GM04504 (cell line): ENCODE data around the gene CCR5AS.
"Not testable (repeated sequence)": the region's sequence is repeated elsewhere in the genome, so short reads cannot be mapped to it uniquely, and the experiment has no call there.

Source experiments
- DNase-seq: peaks from one replicate; pipeline ENCODE4 v3.0.0-alpha.2; 2012; ENCODE audit warnings: low read depth

The CCR5AS gene

DNA sequence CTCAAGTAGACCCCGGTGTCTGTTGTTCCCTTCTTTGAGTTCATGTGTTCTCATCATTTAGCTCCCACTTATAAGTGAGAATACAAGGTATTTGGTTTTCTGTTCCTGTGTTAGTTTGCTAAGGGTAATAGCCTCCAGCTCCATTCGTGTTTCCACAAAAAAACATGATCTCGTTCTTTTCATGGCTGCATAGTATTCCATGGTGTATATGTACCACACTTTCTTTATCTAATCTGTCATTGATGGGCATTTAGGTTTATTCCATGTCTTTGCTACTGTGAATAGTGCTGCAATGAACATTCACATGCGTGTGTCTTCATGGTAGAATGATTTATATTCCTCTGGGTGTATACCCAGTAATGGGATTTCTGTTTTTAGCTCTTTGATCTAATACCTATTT lies 4.0 kb downstream of the CCR5AS start:
- DNase-seq: not testable (repeated sequence)

DNA sequence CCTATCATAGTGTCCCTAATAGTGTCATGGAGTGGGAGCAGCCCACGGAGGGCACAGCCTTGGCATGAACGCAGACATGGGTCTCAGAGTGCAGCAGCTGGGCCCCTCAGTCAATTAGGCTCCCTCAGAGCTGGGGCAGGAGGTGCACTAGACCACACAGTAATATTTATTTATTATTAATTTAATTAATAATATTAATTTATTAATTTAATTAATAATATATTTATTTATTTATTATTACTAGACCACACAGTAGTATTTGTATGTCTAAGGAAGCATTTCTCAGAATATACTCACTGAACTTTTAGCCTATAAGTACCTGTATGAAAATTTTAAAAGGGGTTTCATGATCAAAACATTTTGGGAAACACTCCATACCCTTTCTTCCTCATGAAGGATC lies 5.3 kb downstream of the CCR5AS start:
- DNase-seq: no peak

DNA sequence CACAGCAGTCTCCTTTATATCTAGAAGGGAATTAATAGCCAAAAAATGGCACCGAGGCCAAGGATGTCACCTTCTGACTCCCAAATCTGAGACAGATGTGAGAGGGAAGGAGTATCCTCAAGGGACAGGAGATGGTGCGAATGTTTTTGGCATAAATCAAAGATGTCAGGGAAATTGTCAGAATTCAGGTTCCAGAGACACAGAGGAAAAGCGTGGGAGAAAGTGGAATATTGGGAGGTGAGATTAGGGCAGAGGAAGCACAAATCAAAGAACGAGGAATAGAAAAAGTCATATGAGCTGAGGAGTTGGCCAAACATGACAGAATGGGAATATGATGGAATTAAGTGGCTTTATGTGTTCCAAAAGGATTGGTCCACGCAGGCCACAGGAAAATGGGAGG lies 6.0 kb downstream of the CCR5AS start:
- no peak for DNase-seq

DNA sequence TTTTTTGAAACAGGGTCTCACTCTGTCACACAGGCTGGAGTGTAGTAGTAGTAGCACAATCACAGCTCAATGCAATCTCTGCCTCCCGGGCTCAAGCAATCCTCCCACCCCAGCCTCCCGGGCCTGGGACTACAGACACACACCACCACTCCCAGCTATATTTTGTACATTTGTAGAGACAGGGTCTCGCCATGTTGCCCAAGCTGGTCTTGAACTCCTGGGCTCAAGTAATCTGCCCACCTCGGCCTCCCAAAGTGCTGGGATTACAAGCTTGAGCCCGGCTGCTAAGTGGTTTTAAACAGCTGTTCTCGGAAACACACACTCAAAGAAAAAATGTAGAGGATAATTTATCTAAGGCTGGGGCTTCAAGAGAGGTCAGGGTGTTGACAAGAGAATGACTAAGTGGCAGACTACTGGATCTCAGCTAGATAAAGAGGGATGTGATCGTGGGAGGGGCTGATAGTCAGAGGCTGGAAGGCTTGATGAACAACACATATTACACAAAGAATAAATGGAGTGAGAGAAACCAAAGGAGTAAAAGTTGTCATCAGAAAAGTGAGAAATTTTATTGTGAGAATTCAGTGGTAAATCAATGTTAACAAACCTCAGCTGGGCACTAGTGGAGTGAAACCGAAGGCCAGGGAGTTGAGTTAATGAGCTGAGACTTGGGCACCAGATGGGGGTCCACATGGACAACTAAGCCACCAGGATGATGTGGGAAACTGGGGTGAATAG lies 6.7 kb downstream of the CCR5AS start:
- DNase-seq: no peak

DNA sequence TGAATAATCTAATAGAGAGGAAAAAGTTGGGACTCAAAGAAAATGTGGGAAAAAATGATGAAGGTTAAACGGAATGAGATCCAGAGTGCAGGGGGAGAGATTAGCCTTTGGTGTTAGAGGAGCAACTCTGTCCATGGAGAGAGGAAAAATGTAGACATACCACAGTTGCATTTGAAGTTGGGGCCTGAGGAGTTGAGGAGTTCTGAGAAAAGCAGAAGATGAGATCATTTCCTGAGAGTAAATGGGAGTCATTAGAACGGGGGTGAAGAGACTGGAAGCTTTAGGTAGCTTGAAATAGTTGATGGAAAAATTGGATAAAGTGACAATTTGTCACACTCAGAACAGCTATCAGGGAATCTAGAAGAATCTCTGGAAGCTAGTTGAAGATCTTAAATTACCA lies 7.3 kb downstream of the CCR5AS start:
- DNase-seq: no peak

GRCh38 chr3:46399098-46399497 lies 7.8 kb downstream of the CCR5AS start:
- no peak for DNase-seq

DNA sequence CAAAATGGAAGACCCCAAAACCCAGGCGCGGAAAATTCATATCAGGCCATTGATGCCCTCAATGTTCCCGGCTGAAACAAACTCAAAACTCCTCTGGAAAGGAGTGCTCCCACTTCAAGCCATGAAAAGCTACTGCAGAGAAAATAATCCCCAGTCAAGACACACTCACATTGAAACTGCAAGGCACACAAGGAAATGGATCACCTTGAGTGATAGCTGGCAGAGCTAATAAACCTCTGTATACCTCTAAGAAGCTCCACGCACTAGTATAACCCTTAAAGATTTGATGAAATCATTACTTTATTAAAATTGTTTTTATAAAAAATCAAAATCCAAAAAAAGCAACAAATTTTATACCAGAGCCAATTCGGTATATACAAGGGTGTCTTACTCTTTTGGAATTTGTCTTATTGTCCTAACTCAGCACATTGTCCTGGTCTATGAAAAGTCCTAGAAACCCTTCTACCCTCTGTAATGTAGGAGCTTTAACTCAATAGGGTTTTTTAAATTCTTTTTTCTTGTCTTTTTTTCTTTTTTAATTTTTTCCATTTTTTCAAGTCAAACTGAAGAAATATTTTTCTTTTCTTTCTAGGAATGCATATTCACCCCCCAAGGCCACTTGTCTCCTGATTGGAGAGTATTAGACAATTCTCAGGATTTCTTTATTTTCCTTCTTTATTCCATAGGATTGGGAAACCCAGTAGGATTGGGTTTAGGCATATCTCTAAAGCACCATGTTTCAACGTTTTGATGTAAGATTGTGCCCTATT lies 8.5 kb downstream of the CCR5AS start:
- DNase-seq: no peak

DNA sequence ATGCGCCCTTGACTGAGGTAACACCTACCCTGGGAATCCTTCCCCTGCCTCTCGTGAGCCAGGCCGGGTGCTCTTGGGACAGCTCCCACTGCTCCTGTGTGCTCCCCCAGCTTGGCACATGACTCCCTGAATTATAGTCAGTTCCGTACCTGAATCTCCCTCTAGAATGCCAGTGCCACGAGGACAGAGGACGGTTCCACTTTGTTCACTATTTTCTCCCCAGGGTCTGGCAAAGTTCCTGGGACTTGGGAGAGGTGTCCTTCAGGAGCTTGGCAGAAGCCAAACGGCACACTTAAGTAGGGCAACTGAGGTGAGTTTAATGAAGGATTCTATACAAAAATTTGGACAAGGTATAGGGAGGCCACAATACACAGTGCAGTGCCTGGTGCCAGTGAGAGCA lies 9.8 kb downstream of the CCR5AS start:
- DNase-seq: no peak

- DNase-seq: no peak
Measured at GRCh38 chr3:46395766-46396530, 10.9 kb downstream of the CCR5AS start.

DNA sequence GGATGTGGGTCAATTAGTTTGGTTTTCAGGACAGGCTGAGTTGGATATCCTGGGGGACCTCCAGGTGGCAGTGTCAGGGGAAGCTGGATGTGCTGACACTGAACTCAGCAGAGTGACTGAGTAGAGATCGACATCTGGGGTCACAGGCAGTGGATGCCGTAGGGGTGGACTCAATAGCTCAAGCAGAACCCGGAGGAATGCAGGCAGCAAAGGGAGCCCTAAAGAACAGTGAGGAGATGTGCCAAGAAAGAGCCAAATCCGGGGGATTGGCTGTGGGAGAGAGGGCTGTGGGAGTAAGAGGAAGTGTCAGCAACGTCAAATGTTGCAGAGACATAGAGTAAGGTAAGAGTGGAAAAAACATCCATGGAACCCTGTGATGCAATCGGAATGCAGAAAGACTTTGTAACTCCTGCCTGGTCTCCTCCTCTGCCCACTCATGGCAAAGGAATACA lies 11.6 kb downstream of the CCR5AS start:
- DNase-seq: no peak

DNA sequence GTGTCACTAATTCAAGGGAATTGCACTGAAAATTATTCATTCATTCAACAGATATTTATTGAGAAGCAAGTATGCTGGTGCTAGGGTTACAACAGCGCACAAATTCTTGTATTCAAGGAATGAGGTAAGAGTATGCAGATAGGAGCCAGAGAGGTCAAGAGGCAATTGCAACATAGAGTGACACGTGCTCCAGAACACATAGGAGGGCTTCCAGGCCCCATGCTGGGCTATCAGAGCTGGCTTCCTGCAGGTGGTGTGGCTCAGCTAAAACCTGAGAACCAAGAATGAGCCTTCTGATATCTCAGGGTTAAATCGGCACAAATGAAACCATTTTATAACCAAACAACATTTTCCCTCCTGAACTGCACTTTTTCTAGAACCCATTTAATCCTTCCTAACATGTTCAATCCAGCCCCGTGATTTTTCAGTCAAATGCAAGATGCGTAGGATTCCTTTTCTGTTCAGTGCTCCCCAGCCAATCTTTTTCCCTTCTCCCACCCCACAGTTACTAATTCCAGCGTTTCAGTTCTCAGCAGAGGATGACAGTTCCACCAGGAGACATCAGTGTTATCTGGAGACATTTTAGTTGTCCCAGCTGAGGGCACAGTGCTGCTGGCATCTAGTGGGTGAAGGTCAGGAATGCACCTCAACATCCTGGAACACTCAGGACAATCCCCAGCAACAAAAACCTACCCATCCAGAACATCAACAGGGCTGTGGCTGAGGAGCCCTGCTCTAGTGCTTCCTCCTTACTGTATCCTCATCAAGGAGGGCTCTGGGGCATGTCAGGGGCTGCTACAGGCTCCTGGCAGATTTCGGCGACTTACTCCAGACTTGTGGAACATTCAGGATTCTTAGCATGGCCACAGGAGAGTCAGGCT lies 13.1 kb downstream of the CCR5AS start:
- no peak for DNase-seq

- no peak for DNase-seq
Measured at GRCh38 chr3:46393011-46393410, 13.9 kb downstream of the CCR5AS start.

DNA sequence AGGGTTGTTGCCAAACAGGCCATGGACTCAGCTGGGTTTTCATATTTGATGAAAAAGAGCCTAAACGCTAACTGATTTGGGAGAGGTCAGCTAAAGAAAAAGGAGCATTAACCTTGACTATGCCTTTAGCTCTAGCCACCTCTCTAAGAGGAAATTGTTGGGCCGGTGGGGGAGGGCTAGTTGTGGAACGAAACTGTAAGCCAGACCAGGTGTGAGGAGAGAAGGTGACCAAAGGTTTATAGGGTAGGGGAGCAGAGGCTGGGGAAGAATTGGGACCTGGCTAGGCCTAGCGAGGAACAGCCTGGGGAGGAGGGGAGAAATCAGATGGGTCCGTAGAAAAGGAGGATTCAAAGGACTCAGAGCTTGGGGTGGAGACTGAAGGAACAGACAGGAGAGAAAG lies 15.3 kb downstream of the CCR5AS start:
- not testable (repeated sequence) for DNase-seq

GRCh38 chr3:46389306-46389705 lies 17.6 kb downstream of the CCR5AS start:
- no peak for DNase-seq

DNA sequence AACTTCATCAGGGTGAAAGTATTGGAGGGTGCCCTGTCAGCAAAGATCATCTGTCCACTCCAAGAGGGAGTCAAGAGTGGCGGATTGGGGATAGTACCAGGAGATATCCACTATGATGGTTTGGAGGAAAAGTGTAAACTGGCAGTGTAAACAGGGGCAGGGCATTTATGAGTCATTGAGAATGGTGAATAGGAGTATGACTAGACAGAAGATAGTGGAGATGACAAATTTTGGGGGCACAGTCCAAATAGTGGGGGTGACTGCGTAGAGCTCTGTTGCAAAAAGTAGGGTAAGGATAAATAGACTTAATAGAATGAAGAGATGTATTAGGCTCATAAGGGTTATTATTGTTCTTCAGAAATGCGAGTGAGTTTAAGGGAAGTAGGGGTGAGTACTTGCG lies 18.0 kb downstream of the CCR5AS start:
- not testable (repeated sequence) for DNase-seq

- DNase-seq: no peak
Measured at GRCh38 chr3:46386205-46386604, 20.7 kb downstream of the CCR5AS start.

GRCh38 chr3:46383951-46384330 lies 22.9 kb downstream of the CCR5AS start:
- no peak for DNase-seq

- DNase-seq: no peak
Measured at GRCh38 chr3:46383211-46383950, 23.5 kb downstream of the CCR5AS start.

DNA sequence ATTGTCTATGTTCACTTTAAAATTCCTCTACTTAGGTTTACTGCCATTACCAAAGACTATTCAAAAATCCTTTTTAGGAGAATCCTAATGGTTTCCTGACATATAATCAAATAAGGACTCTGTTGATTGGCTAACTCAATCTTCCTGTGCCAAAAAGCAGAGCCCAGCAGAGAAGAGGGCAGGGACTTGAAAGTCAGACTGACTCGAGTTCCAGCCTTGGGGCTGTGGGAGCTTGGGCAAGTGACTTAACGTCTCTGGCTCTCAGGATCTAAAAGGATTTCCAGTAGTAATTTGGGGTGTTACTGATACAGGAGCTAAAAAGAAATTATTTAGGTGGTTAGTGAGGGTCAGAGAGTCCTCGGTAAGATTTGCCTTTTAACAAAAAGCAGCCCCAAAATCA lies 25.2 kb downstream of the CCR5AS start:
- no peak for DNase-seq

DNA sequence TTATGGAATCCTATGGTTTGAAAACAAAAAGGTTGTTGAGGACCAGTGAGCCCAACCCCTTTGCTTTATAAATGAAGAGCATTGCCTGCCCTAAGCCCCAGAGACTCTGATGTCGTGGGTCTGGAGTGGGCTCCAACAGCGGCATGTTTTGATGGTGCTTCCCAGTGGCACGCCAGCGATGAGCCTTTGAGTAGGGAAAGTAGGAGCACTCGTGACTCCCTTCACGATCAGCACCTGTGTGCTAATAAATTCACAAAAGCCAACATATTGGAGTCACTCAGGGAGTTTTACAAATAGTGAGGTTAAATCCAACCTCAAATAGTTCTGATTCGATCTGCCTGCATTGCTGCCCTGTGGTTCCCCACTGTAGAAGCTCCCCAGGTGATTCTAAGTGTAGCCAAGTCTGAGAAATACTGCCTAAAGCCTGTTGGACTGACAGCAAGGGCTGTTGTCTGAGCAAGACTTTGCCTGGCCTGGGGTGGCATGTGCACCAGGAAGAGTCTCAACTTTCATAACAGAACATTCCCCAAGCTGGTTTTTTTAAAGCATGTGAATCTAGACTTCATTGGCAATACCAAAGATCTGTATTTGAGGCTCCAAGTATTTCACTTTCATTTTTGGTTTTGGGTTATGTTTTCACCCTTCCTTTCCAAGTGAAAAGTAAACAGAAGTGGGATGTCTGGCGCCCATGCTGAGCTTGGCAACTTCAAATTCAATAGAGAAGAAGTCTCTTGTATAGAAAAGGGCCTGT lies 26.2 kb downstream of the CCR5AS start:
- DNase-seq: no peak
